RWPE2 (cell line): ENCODE results near the gene TCEAL3.
"Not testable (repeated sequence)": the region's sequence is repeated elsewhere in the genome, so short reads cannot be mapped to it uniquely, and the experiment has no call there.

Source experiments
- ATAC-seq: fragments of 200-7000 bp; cut with Tn5 transposase; 3 replicates; pipeline ENCODE4 v1.9.1; 2021; ENCODE audit warnings: low read depth
- DNase-seq: peaks from one replicate; pipeline ENCODE4 v3.0.0-alpha.2; 2020; ENCODE audit warnings: low spot score
- H3K27ac ChIP-seq: fragments of 450-650 bp; 2 replicates; pipeline ENCODE4 v1.5.1; 2017; ENCODE audit warnings: mild to moderate bottlenecking; ENCODE audit not compliant: poor library complexity, severe bottlenecking
- H3K27me3 ChIP-seq: fragments of 250-450 bp; sonication (Bioruptor Pico); 2 replicates; pipeline ENCODE4 v1.5.1; 2021; ENCODE audit warnings: mild to moderate bottlenecking, moderate library complexity; ENCODE audit not compliant: insufficient read depth, poor library complexity, severe bottlenecking
- H3K36me3 ChIP-seq: fragments of 250-450 bp; sonication (Bioruptor Pico); 2 replicates; pipeline ENCODE4 v1.5.1; 2020; ENCODE audit warnings: low read depth, mild to moderate bottlenecking, moderate library complexity
- H3K4me1 ChIP-seq: fragments of 250-450 bp; sonication (Bioruptor Pico); 2 replicates; pipeline ENCODE4 v1.5.1; 2021; ENCODE audit warnings: mild to moderate bottlenecking, moderate library complexity; ENCODE audit not compliant: insufficient read depth, poor library complexity, severe bottlenecking
- H3K4me3 ChIP-seq: fragments of 250-450 bp; sonication (Bioruptor Pico); 2 replicates; pipeline ENCODE4 v1.5.1; 2021; ENCODE audit warnings: mild to moderate bottlenecking, moderate library complexity; ENCODE audit not compliant: severe bottlenecking
- H3K9me3 ChIP-seq: fragments of 250-450 bp; sonication (Bioruptor Pico); 2 replicates; pipeline ENCODE4 v1.5.1; 2021; ENCODE audit warnings: mild to moderate bottlenecking, moderate library complexity; ENCODE audit not compliant: severe bottlenecking
- TF ChIP-seq, protein P1 (sequence below): fragments of 450-650 bp; IDR thresholded peaks from one replicate; pipeline ENCODE4 v1.5.1; 2017; ENCODE audit warnings: mild to moderate bottlenecking, moderate library complexity; ENCODE audit not compliant: poor library complexity, severe bottlenecking

TCEAL3 gene

DNA sequence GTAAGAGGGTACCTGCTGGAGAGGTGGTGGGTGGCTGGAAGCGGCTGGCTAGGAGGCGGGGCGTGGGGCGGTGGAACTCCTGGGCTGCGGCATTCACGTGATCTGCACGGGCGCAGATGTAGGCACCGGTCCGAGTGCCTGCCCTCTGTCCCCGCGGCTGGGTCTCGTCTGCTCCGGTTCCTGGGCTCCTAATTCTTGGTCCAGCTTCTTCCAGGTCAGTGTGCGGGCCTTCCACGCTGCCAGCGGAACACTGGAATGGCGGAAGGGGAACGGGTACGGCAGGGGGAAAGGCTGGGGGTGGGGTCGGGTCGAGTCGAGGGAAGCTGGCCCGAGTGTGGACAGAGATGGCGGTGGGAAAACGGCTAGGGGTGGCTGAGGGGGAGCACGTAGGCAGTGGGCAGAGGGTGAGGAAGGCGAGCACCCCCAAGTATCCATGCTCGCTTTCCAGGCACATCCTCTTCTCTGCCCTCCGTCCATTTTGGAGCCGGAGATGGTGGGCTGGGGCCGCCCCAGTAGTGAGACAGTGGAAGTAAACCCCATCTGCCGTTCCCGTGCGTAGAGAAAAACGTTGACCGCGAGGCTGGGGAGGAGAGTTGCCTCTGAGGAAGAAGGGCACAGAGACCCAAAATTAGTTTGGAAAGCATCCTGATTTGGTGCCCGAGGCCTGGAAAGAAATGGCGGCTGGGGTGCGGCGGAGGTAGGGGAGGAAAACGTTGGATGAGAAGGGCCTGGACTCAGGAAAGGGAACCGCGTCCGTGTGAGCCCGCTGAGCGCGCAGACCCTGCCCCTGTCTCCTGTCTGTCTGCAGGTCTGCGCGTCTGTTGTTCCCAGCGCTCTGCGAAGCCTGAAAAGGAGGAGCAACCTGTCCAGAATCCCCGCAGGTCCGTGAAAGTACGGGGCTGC is 22.1 kb upstream of the TCEAL3 start, which contains the start of gene TCEAL4:
Gene TCEAL4 (plus strand): TSS at position 105 of the 903 bp plus-strand sequence. CDS start 1,161 bp downstream, outside the sequence.
- ATAC-seq = peak; percentile 89
- DNase-seq = no peak
- no peaks in the 10 kb centered on the region for H3K27me3 ChIP-seq
- no peaks in the 10 kb centered on the region for H3K9me3 ChIP-seq
- peak within 1 kb of the TSS; percentile 55 for H3K27ac ChIP-seq
- TF ChIP-seq, protein P1, sequence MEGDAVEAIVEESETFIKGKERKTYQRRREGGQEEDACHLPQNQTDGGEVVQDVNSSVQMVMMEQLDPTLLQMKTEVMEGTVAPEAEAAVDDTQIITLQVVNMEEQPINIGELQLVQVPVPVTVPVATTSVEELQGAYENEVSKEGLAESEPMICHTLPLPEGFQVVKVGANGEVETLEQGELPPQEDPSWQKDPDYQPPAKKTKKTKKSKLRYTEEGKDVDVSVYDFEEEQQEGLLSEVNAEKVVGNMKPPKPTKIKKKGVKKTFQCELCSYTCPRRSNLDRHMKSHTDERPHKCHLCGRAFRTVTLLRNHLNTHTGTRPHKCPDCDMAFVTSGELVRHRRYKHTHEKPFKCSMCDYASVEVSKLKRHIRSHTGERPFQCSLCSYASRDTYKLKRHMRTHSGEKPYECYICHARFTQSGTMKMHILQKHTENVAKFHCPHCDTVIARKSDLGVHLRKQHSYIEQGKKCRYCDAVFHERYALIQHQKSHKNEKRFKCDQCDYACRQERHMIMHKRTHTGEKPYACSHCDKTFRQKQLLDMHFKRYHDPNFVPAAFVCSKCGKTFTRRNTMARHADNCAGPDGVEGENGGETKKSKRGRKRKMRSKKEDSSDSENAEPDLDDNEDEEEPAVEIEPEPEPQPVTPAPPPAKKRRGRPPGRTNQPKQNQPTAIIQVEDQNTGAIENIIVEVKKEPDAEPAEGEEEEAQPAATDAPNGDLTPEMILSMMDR = no peak
- peaks cover 13% of the 10 kb centered on the region for H3K36me3 ChIP-seq
- H3K4me1 ChIP-seq = no peaks in the 10 kb centered on the region
- H3K4me3 ChIP-seq = peak within 1 kb of the TSS; percentile 52

DNA sequence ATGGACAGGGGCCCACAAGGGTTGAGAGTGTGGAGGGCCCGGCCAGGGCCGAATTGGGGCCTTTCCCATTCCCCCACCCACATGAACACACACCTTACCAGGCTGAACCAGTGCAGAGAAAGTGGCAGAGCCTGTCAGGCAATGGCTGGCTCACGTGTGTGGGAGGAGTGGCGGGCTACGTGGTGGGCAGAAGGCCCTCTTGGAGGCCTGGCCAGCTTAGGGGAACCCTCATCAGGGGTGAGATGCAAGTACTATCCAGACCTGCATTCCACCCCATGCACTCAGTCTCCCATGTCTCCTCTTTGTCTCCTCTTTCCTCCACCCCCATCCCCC is 21.5 kb upstream of the TCEAL3 start:
- TF ChIP-seq, protein P1 = no peak
- H3K4me1 ChIP-seq = no peaks in the 10 kb centered on the region
- ATAC-seq (peak; percentile 35; the same call in 2 of the 3 replicates), DNase-seq (no peak)
- peak overlapping the region; percentile 52 for H3K4me3 ChIP-seq
- peaks cover 13% of the 10 kb centered on the region for H3K36me3 ChIP-seq
- no peaks in the 10 kb centered on the region for H3K27me3 ChIP-seq
- H3K9me3 ChIP-seq = no peaks in the 10 kb centered on the region
- peak overlapping the region; percentile 55 for H3K27ac ChIP-seq

DNA sequence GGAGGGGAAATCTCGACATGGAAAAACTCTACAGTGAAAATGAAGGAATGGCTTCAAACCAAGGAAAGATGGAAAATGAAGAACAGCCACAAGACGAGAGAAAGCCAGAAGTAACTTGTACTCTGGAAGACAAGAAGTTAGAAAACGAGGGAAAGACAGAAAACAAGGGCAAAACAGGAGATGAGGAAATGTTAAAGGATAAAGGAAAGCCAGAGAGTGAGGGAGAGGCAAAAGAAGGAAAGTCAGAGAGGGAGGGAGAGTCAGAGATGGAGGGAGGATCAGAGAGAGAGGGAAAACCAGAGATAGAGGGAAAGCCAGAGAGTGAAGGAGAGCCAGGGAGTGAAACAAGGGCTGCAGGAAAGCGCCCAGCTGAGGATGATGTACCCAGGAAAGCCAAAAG is 21.1 kb upstream of the TCEAL3 start:
- no peak for DNase-seq
- no peaks in the 10 kb centered on the region for H3K27me3 ChIP-seq
- no peak for ATAC-seq
- H3K9me3 ChIP-seq = no peaks in the 10 kb centered on the region
- H3K27ac ChIP-seq = peak overlapping the region; percentile 55
- TF ChIP-seq, protein P1 = no peak
- H3K4me1 ChIP-seq = no peaks in the 10 kb centered on the region
- peak overlapping the region; percentile 52 for H3K4me3 ChIP-seq
- peaks cover 13% of the 10 kb centered on the region for H3K36me3 ChIP-seq

DNA sequence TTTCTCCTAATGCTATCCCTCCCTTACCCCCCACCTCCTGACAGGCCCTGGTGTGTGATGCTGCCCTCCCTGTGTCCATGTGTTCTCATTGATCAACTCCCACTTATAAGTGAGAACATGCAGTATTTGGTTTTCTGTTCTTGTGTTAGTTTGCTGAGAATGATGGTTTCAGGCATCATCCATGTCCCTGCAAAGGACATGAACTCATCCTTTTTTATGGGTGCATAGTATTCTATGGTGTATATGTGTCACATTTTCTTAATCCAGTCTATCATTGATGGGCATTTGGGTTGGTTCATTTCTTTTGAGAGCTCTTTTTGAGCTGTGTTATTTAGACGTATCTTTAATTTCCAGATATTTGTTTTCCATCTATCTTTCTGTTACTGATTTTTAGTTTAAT is 15.5 kb upstream of the TCEAL3 start:
- H3K4me1 ChIP-seq, ATAC-seq, H3K27ac ChIP-seq, H3K27me3 ChIP-seq, H3K9me3 ChIP-seq, DNase-seq, H3K36me3 ChIP-seq, H3K4me3 ChIP-seq: not testable (repeated sequence)

- not testable (repeated sequence) for ATAC-seq, H3K27me3 ChIP-seq, H3K27ac ChIP-seq, H3K4me1 ChIP-seq, DNase-seq, H3K9me3 ChIP-seq, H3K36me3 ChIP-seq, H3K4me3 ChIP-seq
Observed at GRCh38 chrX:103595202-103595601, 12.6 kb upstream of the TCEAL3 start.
